ENCODE results near the gene GPR143. TPM values are rescaled to one million over a fixed set of nuclear protein-coding genes. Genes with fewer than 3 reads are reported as not detected.

Gene GPR143
- total and polyA plus RNA-seq, 2 of the 4 experiments (the other 2 are of a cell fraction), result 0.07 TPM; not detected in 1

- Histone ChIP-seq H3K4ac (ENCODE audit: low read depth, low read length) (no peak overlapping the region), H2BK15ac (ENCODE audit: low read depth, low read length) (no peak overlapping the region), H4K20me1 (ENCODE audit: insufficient read depth, low read length) (no peaks in the 10 kb centered on the region), H4K91ac (ENCODE audit: insufficient read depth, low read depth, low read length) (no peak overlapping the region), H4K5ac (ENCODE audit: low read depth, low read length) (no peak overlapping the region), H2AFZ (replicated peaks; ENCODE audit: low read length, poor library complexity) (no peak overlapping the region), H2AK9ac (replicated peaks; ENCODE audit: low read depth, low read length, poor library complexity) (no peak overlapping the region), H3K56ac (ENCODE audit: extremely low read depth, insufficient read depth, low read length) (no peak overlapping the region), H3K4me2 (ENCODE audit: low read depth, low read length) (no peak overlapping the region), H3K27ac (ENCODE audit: insufficient read depth, low read length) (no peak overlapping the region), H2BK20ac (ENCODE audit: low read depth, low read length) (no peak overlapping the region), H2AK5ac (ENCODE audit: low read depth, low read length) (no peak overlapping the region), H2BK120ac (ENCODE audit: low read depth, low read length) (no peak overlapping the region), H3K18ac (ENCODE audit: low read depth, low read length) (no peak overlapping the region), H3K14ac (replicated peaks; ENCODE audit: low read depth, low read length) (no peak overlapping the region), H3K9me3 (ENCODE audit: control insufficient read depth, insufficient read depth, low read length) (peaks cover 17% of the 10 kb centered on the region), H3K4me1 (ENCODE audit: control insufficient read depth, insufficient read depth, low read length) (no peaks in the 10 kb centered on the region), H3K27me3 (ENCODE audit: control insufficient read depth, insufficient read depth, low read length) (no peaks in the 10 kb centered on the region), H3K79me1 (ENCODE audit: low read depth in 1 of 2, low read length in 2 of 2) (no peaks in the 10 kb centered on the region), H3K36me3 (ENCODE audit: control insufficient read depth, insufficient read depth, low read length) (no peaks in the 10 kb centered on the region), H3K4me3 (ENCODE audit: insufficient read depth, low read depth, low read length) (no peak overlapping the region), H2BK5ac (ENCODE audit: low read depth, low read length, poor library complexity, severe bottlenecking) (no peak overlapping the region), H3K9me1 (ENCODE audit: insufficient read depth, low read length) (no peaks in the 10 kb centered on the region), H3K23ac (ENCODE audit: low read depth, low read length) (no peak overlapping the region), H4K8ac (ENCODE audit: low read depth in 2 of 2, low read length in 2 of 2) (no peak overlapping the region), H3K9ac (ENCODE audit: low read depth, low read length) (no peak overlapping the region)
- TF ChIP-seq CHD1 (IDR thresholded peaks at IDR 0.05; ENCODE audit: low read depth, low read length) (no peak), RAD21 (IDR thresholded peaks at IDR 0.05; ENCODE audit: low read length) (no peak), CEBPB (IDR thresholded peaks at IDR 0.05; ENCODE audit: low read depth, low read length) (no peak), POLR2A (IDR thresholded peaks at IDR 0.05; ENCODE audit: low read depth, low read length) (no peak), USF2 (IDR thresholded peaks at IDR 0.05; ENCODE audit: low read depth, low read length) (no peak), RCOR1 (IDR thresholded peaks at IDR 0.05; ENCODE audit: insufficient replicate concordance, low read length) (no peak), ELK1 (IDR thresholded peaks at IDR 0.05; ENCODE audit: borderline replicate concordance, low read depth, low read length) (no peak), MXI1 (IDR thresholded peaks at IDR 0.05; ENCODE audit: borderline replicate concordance, low read depth, low read length) (no peak), MAZ (IDR thresholded peaks at IDR 0.05; ENCODE audit: borderline replicate concordance, low read depth, low read length) (no peak), BHLHE40 (IDR thresholded peaks at IDR 0.05; ENCODE audit: low read depth, low read length) (no peak), NFE2L2 (IDR thresholded peaks at IDR 0.05; ENCODE audit: low read depth, low read length) (no peak), SMC3 (IDR thresholded peaks at IDR 0.05; ENCODE audit: low read depth, low read length) (no peak), CTCF (conservative IDR thresholded peaks at IDR 0.05; ENCODE audit: low read depth, low read length) (no peak), RFX5 (IDR thresholded peaks at IDR 0.05; ENCODE audit: low read depth, low read length) (no peak)
- WGBS, 2 experiments (ENCODE audit: extremely low coverage in 2 of 2, insufficient read length in 1 of 2), result no CpG with 5 or more reads among the region's 5 CpGs
- ChIA-PET POLR2A (ENCODE audit: unreplicated experiment) (no interaction called here), CTCF (no interaction called here)
- dilution Hi-C loops (cut with HindIII; ENCODE audit: low sequenced_read_pairs, unreplicated experiment), result no loop called here
- in situ Hi-C loops (cut with MboI; ENCODE audit: low sequenced_read_pairs), result no loop called here
- ATAC-seq (ENCODE audit: low read depth), result no peak
- BruUV-seq (replicated peaks), result no TSS peak
- intact Hi-C loops (cut with micrococcal nuclease), result no loop called here
- DNase-seq, result no peak
Observed at GRCh38 chrX:9729171-9729885, 36.3 kb downstream of the GPR143 start.
